ENCODE measurements around the gene ZNF319.
A peak's percentile ranks its signal among the peaks of the same experiment; 100 is the strongest.

The ZNF319 gene

DNA sequence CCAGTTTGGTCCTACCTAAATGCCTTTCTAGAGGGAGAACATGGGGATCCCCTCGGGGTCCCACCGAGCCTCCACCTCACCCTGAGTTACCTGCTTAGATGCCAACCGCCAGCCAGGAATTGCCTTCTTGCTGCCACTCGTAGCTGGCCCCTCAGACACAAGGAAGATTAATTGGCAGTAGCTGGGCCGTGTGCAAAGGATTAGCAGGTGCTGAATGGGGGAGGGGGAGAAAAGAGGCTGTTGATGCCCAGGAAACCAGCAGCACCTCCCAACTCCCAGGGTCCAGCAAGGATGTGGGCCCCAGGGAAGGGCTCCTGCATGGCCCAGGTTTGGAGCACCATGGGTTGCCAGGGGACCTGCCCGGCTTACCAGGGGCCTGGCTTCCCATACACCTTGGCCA, 29.5 kb downstream of the ZNF319 start, which contains the start of gene CNGB1:
TSS of gene CNGB1 (minus strand) at position 159 of the 400 bp plus-strand sequence. CDS start 3,842 bp downstream, outside the sequence.
- peak; percentile 19 for DNase-seq

- DNase-seq, result no peak
Observed at GRCh38 chr16:57970319-57970718, 30.2 kb downstream of the ZNF319 start.

GRCh38 chr16:57969451-57970123, 30.9 kb downstream of the ZNF319 start:
- DNase-seq, result no peak

DNA sequence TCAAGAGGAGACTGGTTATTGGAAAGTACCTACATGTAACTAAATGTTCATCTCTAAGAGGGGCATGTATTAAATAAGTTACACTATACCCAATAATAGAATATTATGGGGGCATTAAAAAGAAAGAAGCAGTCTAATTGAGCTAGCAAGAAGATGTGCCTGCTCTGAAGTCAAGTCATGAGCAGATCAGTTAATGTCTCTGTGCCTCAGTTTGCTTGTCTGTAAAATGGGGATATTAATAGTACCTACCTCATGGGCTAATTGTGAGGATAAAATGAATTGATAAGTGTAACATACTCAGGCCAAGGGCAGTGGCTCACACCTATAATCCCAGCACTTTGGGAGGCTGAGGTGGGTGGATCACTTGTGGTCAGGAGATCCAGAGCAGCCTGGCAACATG, 32.6 kb downstream of the ZNF319 start:
- no peak for DNase-seq

GRCh38 chr16:57966986-57967385, 33.5 kb downstream of the ZNF319 start:
- no peak for DNase-seq

DNA sequence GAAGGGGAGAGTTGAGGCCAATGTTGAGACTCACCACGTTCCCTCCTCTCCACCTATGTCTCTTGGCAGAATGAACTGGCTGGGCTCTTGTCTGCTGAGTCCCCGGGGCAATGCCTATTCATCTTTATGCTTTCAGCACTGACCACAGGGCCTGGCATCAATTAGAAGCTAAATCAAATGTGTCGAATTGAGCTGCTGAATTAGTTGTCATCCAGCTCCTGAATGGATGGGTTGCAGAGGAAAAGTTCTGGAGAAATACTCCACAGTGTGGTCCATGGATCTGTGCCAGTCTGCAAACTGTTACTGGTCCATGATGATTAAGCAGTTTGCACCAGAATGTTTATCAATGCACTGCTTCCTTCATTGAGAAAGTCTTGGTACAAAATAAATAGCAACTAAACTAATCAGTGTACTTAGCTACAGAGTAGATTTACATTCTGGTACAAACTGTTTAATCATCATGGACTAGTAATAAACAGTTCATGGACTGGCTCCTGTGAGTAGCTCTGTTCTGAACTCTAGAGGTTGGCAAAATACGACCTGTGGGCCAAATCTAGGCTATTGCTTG, 34.2 kb downstream of the ZNF319 start:
- DNase-seq, result no peak

GRCh38 chr16:57964157-57964700, 36.2 kb downstream of the ZNF319 start:
- no peak for DNase-seq

- DNase-seq, result no peak
Observed at GRCh38 chr16:57962756-57963155, 37.7 kb downstream of the ZNF319 start.

GRCh38 chr16:57962046-57962445, 38.4 kb downstream of the ZNF319 start:
- DNase-seq, result no peak

DNA sequence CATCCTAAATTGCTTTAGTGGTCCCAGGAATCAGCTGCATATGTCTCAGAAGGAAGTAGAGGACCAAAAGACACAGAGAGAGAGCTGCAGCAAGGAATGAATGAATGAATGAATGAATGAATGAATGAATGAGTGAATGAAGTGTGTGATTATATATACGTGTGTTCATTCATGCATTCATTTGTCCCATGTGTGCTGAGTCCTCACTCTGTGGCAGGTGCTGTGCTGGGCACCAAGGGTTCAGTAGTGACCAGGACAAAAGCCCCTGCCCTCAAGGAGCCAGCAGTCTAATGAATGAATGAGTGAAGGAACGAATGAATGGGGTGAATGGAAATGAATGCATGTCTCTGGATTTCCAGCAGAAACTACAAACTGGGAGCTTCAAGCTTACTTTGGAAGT, 38.9 kb downstream of the ZNF319 start:
- DNase-seq, result no peak

- DNase-seq, result no peak
Observed at GRCh38 chr16:57960826-57961472, 39.5 kb downstream of the ZNF319 start.

- DNase-seq, result no peak
Observed at GRCh38 chr16:57960310-57960709, 40.2 kb downstream of the ZNF319 start.

GRCh38 chr16:57959804-57960203, 40.7 kb downstream of the ZNF319 start:
- no peak for DNase-seq

DNA sequence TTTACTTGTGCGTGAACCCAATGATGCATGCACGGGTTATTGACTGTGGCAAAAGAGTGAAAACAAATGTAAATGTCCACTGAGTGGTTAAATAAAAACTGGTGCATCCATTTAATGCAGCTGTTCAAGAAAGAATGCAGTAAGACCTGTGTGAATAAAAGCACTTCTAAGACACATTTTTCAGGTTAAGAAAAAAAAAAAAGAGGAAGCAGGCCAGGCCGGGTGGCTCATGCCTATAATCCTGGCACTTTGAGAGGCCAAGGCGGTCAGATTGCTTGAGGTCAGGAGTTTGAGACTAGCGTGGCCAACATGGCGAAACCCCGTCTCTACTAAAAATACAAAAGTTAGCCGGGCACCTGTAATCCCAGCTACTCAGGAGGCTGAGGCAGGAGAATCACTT, 41.4 kb downstream of the ZNF319 start:
- DNase-seq, result no peak

DNA sequence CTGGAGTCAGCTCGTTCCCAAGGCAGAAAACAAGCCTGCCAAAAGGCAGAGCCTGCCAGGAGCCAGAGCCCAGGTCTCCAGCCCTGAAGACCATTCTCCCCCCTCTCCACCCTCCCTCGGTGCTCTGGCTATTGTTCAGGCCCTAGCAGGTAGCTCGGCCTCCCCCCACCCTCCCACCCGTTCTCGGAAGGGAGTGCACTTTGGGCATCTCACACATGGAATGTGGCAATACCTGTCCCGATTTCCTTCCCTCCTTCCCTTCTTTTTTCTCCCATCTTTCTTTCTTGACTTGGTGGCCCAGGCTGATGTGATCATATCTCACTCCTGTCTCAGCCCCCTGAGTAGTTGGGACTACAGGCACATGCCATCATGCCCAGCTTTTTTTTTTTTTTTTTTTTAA, 41.9 kb downstream of the ZNF319 start:
- no peak for DNase-seq

DNA sequence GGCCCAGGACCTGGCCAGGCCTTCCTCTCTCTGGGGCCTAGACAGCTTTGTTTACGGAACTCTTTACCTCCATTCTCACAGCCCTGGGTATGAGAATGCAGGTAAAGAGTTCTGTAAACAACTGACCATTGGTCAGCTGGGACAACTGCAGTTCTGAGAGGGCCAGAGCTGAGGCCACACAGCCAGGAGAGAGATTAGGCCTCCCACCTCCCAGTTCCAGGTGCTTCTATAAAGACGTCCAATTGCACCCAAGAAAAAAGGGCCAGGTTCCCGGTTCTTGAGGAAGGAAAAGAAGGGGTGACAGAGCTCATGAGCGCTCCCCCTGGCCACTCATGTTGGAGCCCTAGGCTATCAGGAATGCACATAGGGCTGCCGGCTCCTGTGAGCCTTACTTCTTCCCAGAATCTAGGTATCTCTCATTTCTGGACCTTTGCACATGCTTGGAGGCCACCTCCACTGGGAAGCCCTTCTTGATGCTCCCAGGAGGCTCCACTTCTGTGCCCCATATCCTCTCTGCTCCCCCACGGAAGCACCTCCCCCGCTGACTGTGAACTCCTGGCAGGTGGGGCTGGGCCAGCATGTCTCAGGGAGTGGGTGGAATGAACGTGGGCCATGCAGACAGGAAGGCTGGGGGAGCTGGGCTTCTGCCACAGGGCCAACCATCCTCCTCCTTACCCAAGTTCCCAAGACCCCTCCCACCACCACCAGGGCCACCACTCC, 42.6 kb downstream of the ZNF319 start:
- no peak for DNase-seq

DNA sequence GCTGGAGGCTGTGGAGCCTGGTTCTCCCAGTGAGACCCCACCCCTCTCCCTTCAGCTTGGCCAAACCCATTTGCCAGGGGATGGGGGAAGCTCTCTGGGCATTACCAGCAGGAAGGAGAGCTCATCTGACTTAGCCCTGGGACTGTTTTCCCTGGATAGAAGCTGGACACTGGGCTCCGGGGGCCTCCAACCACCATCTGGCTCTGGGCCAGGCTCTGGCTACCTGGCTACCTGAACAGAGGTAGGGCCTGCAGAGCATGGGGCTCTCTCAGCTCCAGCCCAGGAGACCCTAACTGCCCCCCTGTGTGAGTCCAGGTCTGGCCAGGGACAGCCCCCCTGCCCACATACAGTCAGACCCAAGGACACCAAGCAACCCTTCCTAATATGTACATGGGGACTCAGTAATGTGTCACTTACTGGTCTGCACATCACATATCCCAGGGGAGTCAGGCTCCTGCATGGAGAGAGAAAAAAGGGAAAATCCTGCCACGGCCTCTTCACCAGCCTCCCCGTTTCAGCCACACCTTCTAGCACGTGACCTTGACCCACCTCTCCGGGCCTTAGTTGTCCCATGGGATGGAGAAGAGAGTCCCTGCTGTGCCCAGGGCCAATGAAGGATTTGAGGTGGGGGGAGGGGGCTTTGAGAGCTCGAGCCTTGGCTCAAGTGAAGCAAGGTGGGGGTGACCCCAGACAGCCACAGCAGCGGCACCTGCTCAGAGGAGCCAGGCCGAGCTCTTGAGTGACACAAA, 43.4 kb downstream of the ZNF319 start:
- DNase-seq, result no peak

DNA sequence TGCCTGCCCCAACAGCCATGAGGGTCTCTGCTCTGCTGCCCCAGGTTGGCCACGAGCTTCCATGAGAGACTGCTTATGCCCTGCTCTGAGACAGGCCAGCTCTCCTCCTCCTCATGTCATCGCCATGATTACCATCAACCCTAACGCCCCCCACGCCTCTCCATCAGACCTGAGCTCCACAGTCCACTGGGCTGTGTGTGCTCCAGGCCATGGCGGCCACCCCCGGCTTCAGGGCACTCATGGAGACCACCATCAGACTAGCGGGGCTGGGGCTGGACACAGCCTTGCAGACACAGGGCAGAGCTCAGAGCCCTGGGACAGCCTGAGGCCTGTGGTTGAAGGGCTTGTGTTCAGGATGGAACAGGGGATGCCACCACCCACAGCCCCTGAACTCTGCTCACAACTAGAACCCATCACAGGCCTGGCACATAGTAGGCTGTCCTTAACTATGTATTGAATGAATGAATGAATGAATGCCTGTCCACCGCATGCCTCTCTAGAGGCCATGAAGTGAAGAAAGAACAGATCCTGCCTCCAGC, 44.1 kb downstream of the ZNF319 start:
- no peak for DNase-seq

DNA sequence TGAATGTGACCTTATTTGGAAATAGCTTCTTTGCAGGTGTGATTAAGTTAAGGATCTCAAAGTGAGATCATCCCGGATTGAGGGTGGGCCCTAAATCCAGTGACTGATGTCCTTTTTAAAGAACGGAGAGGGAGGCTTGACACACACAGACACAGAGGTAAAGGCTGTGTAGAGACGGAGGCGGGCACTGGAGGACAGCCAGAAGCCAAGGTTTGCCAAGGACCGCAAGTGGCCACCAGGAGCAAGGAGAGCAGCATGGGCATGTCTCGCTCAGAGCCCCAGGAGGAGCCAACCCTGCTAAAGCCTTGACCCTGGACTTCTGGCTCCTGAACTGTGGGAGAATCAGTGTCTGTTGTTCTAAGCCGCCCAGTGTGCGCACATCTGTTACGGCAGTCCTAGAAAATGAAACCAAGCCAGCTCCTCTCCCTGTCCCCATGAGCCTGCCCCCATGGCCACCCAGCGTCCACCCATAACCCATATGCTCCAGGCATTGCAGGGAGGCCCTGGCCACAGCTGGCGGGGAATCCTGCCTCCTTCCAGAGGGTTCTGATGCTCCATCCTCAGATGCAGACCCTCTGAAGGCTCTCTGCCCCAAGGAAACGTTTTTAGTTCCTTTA, 44.8 kb downstream of the ZNF319 start:
- no peak for DNase-seq

DNA sequence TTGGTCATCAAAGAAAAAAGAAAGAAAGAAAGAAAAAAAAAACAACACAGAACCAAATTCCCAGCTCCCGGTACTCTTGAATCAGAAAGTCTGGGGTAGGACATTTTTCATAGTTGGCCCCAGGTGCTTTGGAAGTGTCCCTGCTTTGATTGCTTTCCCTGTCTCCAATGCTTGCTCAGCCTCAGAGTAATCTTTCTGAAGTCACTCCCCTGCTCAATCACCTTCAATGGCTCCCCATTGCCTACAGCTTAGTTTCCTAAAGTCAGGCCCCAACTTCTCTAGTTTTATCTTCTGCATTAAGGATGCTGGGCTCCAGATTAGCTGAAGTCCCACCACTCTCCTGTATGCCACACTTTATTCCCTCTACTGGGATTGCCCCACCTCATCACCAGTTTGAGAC, 46.6 kb downstream of the ZNF319 start:
- no peak for DNase-seq

GRCh38 chr16:57952909-57953308, 47.6 kb downstream of the ZNF319 start:
- no peak for DNase-seq

Measured in NCI-H1436 (cell line).